Activated CD4-positive, alpha-beta T cell treated with anti-CD3 and anti-CD28 coated beads, Interleukin-2, amount 10 ng/mL, durations not matched to agents 24 days and 14 days (primary cell): ENCODE measurements around the gene GRK5. TPM values are rescaled to one million over a fixed set of nuclear protein-coding genes. Genes with fewer than 3 reads are reported as not detected.

ENCODE experiments used
- DNase-seq: peaks from one replicate; pipeline ENCODE4 v3.0.0; 2022
- H3K27ac Mint-ChIP-seq: one replicate; pipeline ENCODE4 v1.8.0; 2022; ENCODE audit warnings: mild to moderate bottlenecking, mixed read lengths
- H3K27me3 Mint-ChIP-seq: one replicate; pipeline ENCODE4 v1.8.0; 2022; ENCODE audit warnings: mixed read lengths
- H3K36me3 Mint-ChIP-seq: one replicate; pipeline ENCODE4 v1.8.0; 2022; ENCODE audit warnings: low read depth, mild to moderate bottlenecking, mixed read lengths
- H3K4me1 Mint-ChIP-seq: one replicate; pipeline ENCODE4 v1.8.0; 2021; ENCODE audit warnings: mixed read lengths
- H3K4me3 Mint-ChIP-seq: one replicate; pipeline ENCODE4 v1.8.0; 2022; ENCODE audit warnings: mild to moderate bottlenecking, moderate library complexity, mixed read lengths
- H3K9me3 Mint-ChIP-seq: one replicate; pipeline ENCODE4 v1.8.0; 2021; ENCODE audit warnings: mixed read lengths
- intact Hi-C: fragments of 100-400 bp; cut with micrococcal nuclease; formaldehyde crosslinking; loops from one replicate; pipeline ENCODE4 v1.15.1; 2023
- total RNA-seq: library from RNA; stranded (reverse); gene quantifications from 2 replicates; pipeline ENCODE4 v1.2.3, GENCODE V29; 2022

Gene GRK5
- total RNA-seq = 25.6 and 27.3 TPM in 2 replicates

- peak; percentile 99 for DNase-seq
- Mint-ChIP-seq H3K27me3 (no peaks in the 10 kb centered on the region), H3K36me3 (peaks cover 2% of the 10 kb centered on the region), H3K4me1 (peaks cover 38% of the 10 kb centered on the region), H3K9me3 (no peaks in the 10 kb centered on the region), H3K27ac (peak within 1 kb of the TSS; percentile 98), H3K4me3 (peak within 1 kb of the TSS; percentile 92)
- intact Hi-C loops = loop anchor here (1.0 to 5.0 kb wide), 6 partner anchors 29 to 500 kb away; partner anchors contain the start of genes BAG3 and PRDX3
Observed at GRCh38 chr10:119207366-119207666, at the start of gene GRK5. GRK5 (plus strand) TSS chr10:119207571; CDS start chr10:119207918, 347 bp downstream.

DNA sequence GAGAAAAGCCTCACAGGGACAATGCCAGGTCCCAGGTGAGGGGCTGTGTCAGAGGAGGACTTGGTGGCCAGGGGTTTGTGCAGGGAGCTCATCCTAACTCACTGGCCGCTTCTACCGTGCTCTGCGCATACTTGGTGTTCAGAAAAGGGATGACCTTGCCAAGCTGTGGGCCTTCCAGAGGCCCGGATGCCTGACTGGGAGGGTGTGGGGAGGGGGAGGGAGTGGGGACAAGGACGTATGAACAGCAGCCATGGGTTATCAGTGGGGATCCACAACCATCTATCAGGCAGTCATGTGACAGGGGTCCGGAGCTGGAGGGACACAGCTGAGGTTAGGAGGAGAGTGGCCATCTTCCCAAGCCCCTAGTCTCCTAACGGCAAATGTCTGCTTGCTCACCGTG lies 48.0 kb upstream of the GRK5 start:
- H3K9me3 Mint-ChIP-seq = no peaks in the 10 kb centered on the region
- peaks cover 57% of the 10 kb centered on the region for H3K36me3 Mint-ChIP-seq

DNA sequence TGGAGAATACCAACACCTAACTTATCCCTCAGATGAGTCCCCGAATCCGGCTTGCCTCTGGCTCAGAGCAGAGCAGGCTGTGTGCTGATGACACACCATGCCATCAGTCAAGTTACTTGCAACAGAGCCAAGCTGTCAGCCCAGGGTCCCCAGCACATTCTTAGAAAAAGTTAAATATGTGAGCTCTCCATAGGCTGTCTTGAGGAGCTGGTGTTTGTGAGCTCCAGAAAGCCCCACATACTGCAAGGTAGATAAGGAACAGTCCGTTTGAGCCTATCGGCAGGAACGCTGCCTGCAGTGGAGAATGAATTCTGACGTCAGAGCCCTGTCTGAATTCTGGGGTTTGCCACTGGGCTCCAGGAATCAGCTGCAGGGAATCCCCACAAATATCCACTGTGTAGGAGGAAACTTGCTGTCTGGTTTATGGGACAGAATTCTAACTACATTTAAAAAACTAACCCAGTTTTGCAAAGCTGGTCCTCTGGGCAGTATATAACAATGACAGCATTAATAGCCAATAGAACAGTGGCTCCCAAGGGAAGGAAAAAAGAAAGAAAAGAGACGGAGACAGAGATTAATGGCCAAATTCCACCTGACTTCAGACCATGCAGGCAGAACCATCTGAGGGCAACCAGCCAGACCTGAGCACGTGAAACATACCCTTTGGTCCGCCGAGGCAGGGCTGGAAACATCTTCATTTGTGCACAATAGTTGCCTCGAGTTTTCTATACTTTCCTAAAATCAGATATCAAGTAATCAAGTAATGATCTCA lies 45.5 kb upstream of the GRK5 start:
- Mint-ChIP-seq H3K4me1 (peaks cover 30% of the 10 kb centered on the region), H3K9me3 (no peaks in the 10 kb centered on the region), H3K4me3 (peak overlapping the region; percentile 15), H3K27ac (peak overlapping the region; percentile 42), H3K27me3 (no peaks in the 10 kb centered on the region), H3K36me3 (peaks cover 45% of the 10 kb centered on the region)
- DNase-seq = no peak
- intact Hi-C loops = no loop called here

More for the DNA sequence above, 48.0 kb upstream of the GRK5 start:
- peaks cover 13% of the 10 kb centered on the region for H3K4me1 Mint-ChIP-seq
- intact Hi-C loops = no loop called here
- no peak for DNase-seq
- no peaks in the 10 kb centered on the region for H3K27me3 Mint-ChIP-seq
- H3K27ac Mint-ChIP-seq = no peak overlapping the region
- H3K4me3 Mint-ChIP-seq = no peak overlapping the region

DNA sequence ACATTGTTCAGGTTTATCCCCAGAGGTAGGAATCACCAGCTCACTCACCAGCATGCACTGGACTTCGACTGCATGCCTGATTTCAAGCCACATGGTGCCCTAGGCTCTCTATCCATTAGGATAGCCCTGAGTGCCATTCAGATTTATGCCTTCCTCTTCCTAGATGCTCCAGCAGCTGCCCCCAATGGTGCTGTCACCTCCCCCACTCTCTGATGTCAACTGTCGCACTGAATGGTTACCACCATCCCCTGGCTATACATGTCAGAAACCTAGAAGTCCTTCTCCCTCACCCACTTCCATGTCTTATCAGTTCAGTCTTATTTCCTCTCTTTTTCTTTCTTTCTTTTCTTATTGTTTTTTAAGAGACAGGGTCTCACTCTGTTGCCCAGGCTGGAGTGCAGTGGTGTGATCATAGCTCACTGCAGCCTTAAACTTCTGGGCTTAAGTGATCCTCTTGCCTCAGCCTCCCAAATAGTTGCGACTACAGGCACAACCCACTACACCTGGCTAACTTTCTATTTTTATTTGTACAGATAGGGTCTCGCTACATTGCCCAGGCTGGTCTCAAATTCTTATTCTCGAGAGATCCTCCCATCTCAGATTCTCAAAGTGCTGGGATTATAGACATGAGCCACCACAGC lies 44.8 kb upstream of the GRK5 start:
- Mint-ChIP-seq H3K9me3 (no peaks in the 10 kb centered on the region), H3K27ac (no peak overlapping the region), H3K36me3 (peaks cover 49% of the 10 kb centered on the region), H3K4me3 (no peak overlapping the region), H3K4me1 (peaks cover 36% of the 10 kb centered on the region), H3K27me3 (no peaks in the 10 kb centered on the region)
- DNase-seq = no peak
- intact Hi-C loops = no loop called here

DNA sequence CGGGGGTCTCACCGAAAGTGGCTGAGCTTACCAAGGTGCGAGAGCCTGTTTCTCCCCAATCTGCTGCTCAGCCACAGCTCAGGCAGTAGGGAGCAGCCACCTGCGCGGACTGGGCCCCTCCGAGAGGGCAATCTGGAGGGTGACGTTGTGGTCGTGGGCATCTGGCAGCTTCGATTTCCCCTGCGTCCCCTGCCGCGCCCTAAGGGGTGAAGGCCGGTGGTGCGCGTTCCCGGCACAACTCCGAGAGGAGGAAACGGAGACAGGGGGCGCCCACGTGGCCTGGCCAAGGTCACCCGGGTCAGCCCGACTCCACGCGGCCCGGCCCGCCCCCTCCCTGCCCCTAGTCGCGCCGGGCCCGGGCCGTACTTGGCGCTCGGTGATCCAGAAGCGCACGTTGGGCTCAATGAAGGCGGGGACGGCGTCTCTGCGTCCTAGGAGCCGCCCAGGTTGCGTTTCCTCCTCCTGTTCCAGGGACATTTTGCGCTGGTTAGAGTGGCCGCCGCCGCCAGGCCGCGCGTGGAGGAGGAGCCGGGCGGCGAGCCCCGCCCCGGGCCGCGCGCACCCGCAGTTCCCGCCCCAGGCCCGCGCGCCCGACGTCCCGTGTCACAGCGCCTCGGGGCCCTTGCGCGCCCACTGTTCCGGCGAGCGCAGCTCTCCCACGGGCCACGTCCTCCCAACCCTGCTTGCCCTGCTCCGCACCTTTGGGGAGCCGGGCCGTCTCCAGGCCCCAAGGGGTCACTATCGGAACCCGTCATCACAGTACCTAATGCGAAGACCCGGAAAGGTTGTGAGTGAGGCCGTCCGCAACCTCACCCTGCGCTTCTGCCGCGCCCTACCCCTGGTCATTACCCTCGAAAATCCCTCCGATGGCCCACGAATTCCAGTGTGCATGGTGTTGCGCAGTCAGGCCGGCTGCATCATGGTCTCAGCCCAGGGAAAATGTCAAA lies 41.9 kb upstream of the GRK5 start, which contains the start of gene SFXN4:
Gene SFXN4, minus strand, starts transcription at position 544 of the 947 bp plus-strand sequence. Its CDS starts 67 bp downstream, at position 477.
- Mint-ChIP-seq H3K4me1 (peaks cover 35% of the 10 kb centered on the region), H3K9me3 (no peaks in the 10 kb centered on the region), H3K27me3 (no peaks in the 10 kb centered on the region), H3K27ac (peak within 1 kb of the TSS; percentile 95), H3K4me3 (peak within 1 kb of the TSS; percentile 90), H3K36me3 (peaks cover 51% of the 10 kb centered on the region)
- peak; percentile 96 for DNase-seq
- intact Hi-C loops = loop anchor here (1.0 to 2.0 kb wide), 3 partner anchors 13 to 707 kb away; partner anchors contain the start of genes MCMBP and PRDX3

- no peaks in the 10 kb centered on the region for H3K27me3 Mint-ChIP-seq
- H3K36me3 Mint-ChIP-seq = peaks cover 49% of the 10 kb centered on the region
- no peak for DNase-seq
- peak overlapping the region; percentile 95 for H3K27ac Mint-ChIP-seq
- H3K9me3 Mint-ChIP-seq = no peaks in the 10 kb centered on the region
- peak overlapping the region; percentile 90 for H3K4me3 Mint-ChIP-seq
- peaks cover 35% of the 10 kb centered on the region for H3K4me1 Mint-ChIP-seq
- intact Hi-C loops = no loop called here
Observed at GRCh38 chr10:119166118-119166500, 41.3 kb upstream of the GRK5 start.

GRCh38 chr10:119166564-119166963 lies 40.8 kb upstream of the GRK5 start:
- DNase-seq = no peak
- peaks cover 35% of the 10 kb centered on the region for H3K4me1 Mint-ChIP-seq
- H3K36me3 Mint-ChIP-seq = peaks cover 52% of the 10 kb centered on the region
- intact Hi-C loops = no loop called here
- H3K4me3 Mint-ChIP-seq = peak overlapping the region; percentile 90
- H3K27ac Mint-ChIP-seq = peak overlapping the region; percentile 95
- H3K27me3 Mint-ChIP-seq = no peaks in the 10 kb centered on the region
- H3K9me3 Mint-ChIP-seq = no peaks in the 10 kb centered on the region

DNA sequence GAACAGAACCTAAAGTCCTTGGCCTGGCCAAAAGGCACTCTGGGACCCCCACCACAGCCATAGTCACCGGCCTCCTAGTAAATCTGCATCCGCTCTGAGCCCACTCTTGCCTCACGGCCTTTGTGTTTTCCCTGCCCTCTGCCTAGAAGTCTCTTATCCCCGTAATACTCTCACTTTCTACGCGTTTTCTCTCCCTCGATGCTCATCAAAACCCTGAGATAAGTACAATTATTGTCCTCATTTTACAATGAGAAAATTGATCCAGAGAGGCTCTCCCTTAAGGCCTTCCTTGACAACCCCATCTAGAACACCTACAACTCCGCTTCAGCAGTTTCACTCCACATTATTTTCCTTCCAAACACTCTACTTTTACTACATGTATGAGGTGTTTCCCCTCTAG lies 40.3 kb upstream of the GRK5 start:
- intact Hi-C loops = no loop called here
- Mint-ChIP-seq H3K27me3 (no peaks in the 10 kb centered on the region), H3K4me3 (peak overlapping the region; percentile 90), H3K36me3 (peaks cover 53% of the 10 kb centered on the region), H3K9me3 (no peaks in the 10 kb centered on the region), H3K27ac (peak overlapping the region; percentile 95), H3K4me1 (peaks cover 33% of the 10 kb centered on the region)
- no peak for DNase-seq

GRCh38 chr10:119174109-119174508 lies 33.3 kb upstream of the GRK5 start:
- H3K27me3 Mint-ChIP-seq = no peaks in the 10 kb centered on the region

DNA sequence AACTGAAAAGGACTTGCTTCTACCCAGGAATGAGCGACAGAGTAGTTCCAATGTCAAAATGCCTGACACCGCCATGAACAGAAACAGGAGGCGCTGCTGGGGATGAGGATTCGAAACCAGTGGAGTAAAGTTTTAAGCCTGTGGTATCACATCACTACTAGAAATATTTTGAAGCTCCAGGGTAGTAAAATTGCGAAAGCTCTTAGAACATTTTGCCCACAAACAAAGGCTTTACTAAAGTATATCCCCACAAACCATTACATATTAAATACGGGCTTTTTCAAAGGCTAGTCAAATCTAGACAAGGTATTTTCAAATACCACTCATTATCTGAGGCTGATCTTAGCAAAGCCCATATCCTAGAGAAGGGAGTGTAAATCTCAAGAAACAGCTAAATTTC lies 31.2 kb upstream of the GRK5 start:
- H3K36me3 Mint-ChIP-seq = peaks cover 42% of the 10 kb centered on the region
- peak overlapping the region; percentile 98 for H3K4me3 Mint-ChIP-seq
- no peaks in the 10 kb centered on the region for H3K27me3 Mint-ChIP-seq
- intact Hi-C loops = loop anchor here (5.0 kb wide), 2 partner anchors 366 to 421 kb away; partner anchors contain the start of genes RGS10 and TIAL1
- H3K27ac Mint-ChIP-seq = peak overlapping the region; percentile 84
- peaks cover 39% of the 10 kb centered on the region for H3K4me1 Mint-ChIP-seq
- H3K9me3 Mint-ChIP-seq = no peaks in the 10 kb centered on the region
- DNase-seq = no peak

More at GRCh38 chr10:119174109-119174508, 33.3 kb upstream of the GRK5 start:
- Mint-ChIP-seq H3K4me3 (no peak overlapping the region), H3K4me1 (peaks cover 33% of the 10 kb centered on the region), H3K36me3 (peaks cover 58% of the 10 kb centered on the region), H3K9me3 (no peaks in the 10 kb centered on the region), H3K27ac (no peak overlapping the region)
- intact Hi-C loops = no loop called here
- DNase-seq = no peak

- Mint-ChIP-seq H3K9me3 (no peaks in the 10 kb centered on the region), H3K36me3 (peaks cover 28% of the 10 kb centered on the region), H3K4me1 (peaks cover 39% of the 10 kb centered on the region), H3K4me3 (peak overlapping the region; percentile 98), H3K27ac (peak overlapping the region; percentile 99), H3K27me3 (no peaks in the 10 kb centered on the region)
- no peak for DNase-seq
- intact Hi-C loops = loop anchor here (1.0 to 5.0 kb wide), 10 partner anchors 13 to 479 kb away; partner anchors contain the start of genes DENND10, EIF3A, GRK5 and RGS10
Observed at GRCh38 chr10:119177708-119178371, 29.5 kb upstream of the GRK5 start.

DNA sequence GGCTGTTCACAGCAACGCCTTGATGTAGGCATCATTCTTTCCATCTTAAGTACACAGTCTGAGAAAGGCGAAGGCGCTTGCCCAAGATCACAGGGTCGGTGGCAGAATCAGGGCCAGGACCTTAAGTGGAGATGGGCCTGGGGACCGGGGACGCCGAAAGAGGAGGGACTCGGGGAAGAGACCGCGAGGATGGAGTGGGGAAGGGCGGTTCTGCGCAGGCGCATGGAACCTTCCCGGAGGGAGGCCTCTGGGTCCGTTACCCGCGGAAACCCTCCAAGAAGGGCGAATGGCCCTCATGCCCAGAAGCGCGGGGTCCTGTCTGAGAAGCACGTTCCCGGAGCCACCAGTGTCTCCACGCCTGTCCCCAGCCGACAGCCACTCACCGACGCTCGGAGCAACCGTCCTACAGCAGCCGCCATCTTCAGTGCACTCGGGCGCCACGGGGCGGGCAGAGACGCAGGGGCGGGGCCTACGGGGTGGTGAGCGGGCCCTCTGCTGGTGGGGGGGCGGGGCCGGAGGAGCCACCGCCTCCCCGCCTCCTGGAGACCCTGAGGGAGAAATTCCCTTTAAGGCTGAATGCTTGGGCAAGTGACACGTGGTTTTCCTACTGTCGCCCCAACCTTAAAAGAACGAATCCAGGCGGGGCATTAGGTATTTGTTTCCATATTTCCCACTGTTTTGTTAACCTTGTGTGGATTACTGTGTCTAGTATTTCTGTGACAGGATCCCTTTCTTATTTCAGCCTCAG lies 28.8 kb upstream of the GRK5 start, which contains the start of gene PRDX3:
Gene PRDX3, minus strand, starts transcription at position 441 of the 748 bp plus-strand sequence. Its CDS starts 22 bp downstream, at position 419.
- no peaks in the 10 kb centered on the region for H3K27me3 Mint-ChIP-seq
- peak; percentile 98 for DNase-seq
- H3K36me3 Mint-ChIP-seq = peaks cover 26% of the 10 kb centered on the region
- peak within 1 kb of the TSS; percentile 99 for H3K27ac Mint-ChIP-seq
- peaks cover 39% of the 10 kb centered on the region for H3K4me1 Mint-ChIP-seq
- no peaks in the 10 kb centered on the region for H3K9me3 Mint-ChIP-seq
- intact Hi-C loops = loop anchor here (1.0 to 5.0 kb wide), 10 partner anchors 13 to 480 kb away; partner anchors contain the start of genes DENND10, EIF3A, GRK5 and RGS10
- H3K4me3 Mint-ChIP-seq = peak within 1 kb of the TSS; percentile 98
